Adipose tissue (tissue), 3 donors: ENCODE measurements around the gene TSHB. TPM values are rescaled to one million over a fixed set of nuclear protein-coding genes. Genes with fewer than 3 reads are reported as not detected.

Source experiments
- H3K27ac ChIP-seq: one replicate; pipeline ENCODE4 v1.5.1; 2013; ENCODE audit warnings: low read depth, low read length
- WGBS, 3 donors: extraction: QIAGEN DNeasy Blood & Tissue Kit; methylation state at CpG; one replicate each; pipeline ENCODE4 v1.1.7; 2013; 5-methylcytosine and 5-hydroxymethylcytosine counted together
- polyA plus RNA-seq, 3 donors: library from polyadenylated mRNA; stranded (reverse); fragments of 200-250 nt; gene quantifications; one replicate each; pipeline ENCODE4 v1.2.3, GENCODE V29; 2013
- donor health status: healthy with polysubstance abuse.
- donor health status: Bipolar disorder and iron deficiency.
- donor health status: healthy.

The TSHB gene
- polyA plus RNA-seq, 3 donors: not detected

DNA sequence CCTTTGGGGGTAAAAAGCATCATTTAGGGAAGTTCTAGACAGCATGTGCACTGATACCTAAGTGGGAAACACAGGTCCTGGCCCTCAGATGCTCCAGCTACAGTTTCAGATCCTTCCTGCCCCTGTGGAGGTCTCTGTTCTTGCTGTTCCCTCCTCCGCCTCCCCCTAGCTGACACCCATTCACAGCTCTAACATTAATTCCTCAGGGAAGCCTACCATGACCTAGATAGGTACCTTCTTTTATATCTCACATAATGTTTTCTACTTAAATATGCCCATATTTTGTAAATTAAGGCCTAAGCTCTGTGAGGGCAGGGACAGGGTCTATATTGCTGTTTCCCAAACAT lies 48.3 kb downstream of the TSHB start:
- 92 to 95% (median 92%) methylated on average over 1 of the region's 1 CpG for WGBS, 3 donors
- no peak overlapping the region for H3K27ac ChIP-seq

DNA sequence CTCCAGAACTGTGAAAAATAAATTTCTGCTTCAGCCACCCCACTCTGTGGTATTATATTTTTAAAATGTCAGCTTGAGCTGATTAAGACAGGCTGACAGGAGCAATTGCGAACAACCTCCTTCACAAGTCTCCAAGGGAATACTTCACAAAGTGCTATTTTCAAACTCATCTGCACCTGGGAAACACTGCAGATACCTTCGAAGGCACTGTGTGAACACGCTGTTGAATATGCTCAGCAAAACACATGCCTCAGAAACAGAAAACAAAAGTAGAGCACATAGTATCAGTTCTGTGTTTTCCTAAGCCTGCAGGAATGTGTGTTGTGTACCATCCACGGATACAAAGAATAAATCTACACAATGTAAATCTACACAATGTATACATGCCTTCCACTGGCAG lies 49.1 kb downstream of the TSHB start:
- whole genome bisulfite sequencing, 3 donors: 64 to 93% (median 90%) methylated on average over 4 of the region's 4 CpGs
- H3K27ac ChIP-seq: no peak overlapping the region

DNA sequence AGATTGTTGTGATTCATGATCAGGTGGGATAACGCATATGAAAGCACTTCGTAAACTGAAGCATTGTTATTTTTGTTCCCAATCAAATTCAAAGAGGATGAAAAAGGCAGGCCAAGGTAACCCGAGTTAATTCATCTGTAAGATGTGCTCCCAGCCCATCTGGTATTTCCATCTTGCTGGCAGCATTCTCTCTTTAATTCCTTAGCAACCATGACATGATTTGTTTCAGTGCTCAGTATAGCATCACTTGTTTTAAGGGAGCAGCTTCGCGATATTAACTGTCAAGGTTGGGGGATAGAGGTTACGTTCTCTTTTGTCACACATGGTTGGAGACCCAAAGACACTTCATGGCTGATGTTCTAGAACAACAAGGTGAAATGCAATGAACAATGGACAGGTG lies 53.3 kb downstream of the TSHB start:
- no peak overlapping the region for H3K27ac ChIP-seq
- WGBS, 3 donors: 67 to 76% (median 73%) methylated on average over 6 of the region's 6 CpGs

Other genes with a start within 250 kb of the TSHB start
- gene SIKE1, start 249.1 kb upstream of the TSHB start, polyA plus RNA-seq: 10 to 100 TPM; 10.5 to 21.2 (median 19.1) TPM
- under 1 TPM in 1 of 3 donors, not detected in 2; 0.21 TPM for gene SYCP1, start 175.0 kb upstream of the TSHB start, polyA plus RNA-seq
- 1 to 10 TPM; 1.6 to 4.3 (median 3.6) TPM for gene TSPAN2, start 59.7 kb downstream of the TSHB start, polyA plus RNA-seq